Measurements from ENCODE around the gene SLC17A9. TPM values are rescaled to one million over a fixed set of nuclear protein-coding genes. Genes with fewer than 3 reads are reported as not detected.

The SLC17A9 gene
- total and polyA plus RNA-seq, 2 of the 8 experiments (the other 6 are each of a cell fraction or from before 2014, with no cell fraction given), result 23.5 to 35.2 TPM

DNA sequence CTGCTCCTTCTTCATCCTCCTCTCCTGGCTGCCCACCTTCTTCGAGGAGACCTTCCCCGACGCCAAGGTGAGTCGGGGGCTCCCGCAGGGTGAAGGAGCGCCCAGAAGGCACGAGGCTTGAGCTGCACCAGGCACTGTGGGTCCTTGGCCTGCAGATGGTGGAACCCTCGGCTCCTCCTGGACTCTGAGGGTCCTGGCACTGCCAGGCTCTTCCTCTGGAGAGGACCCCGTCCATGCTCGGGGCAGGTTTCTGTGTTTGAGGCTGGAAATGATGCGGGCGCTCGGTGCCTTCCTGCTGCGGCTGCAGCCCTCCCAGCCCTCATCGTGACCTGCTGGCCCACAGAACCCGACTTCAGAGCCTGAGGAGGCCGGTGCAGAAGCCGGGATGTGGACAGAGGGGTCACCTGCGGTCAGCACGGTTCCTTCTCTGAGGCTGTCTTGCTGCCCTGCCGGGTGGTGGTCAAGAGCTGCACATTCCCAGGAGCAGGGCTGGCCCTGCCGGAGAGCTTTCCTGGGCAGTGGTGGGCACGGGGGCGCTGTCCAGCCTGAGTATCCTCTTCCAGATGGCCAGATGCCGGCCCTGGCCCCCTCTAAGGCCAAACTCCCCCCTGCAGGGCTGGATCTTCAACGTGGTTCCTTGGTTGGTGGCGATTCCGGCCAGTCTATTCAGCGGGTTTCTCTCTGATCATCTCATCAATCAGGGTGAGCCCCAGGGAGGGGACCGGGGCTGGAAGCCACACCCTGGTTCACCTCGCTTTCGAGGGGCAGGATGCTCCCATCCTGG is 11.3 kb downstream of the SLC17A9 start (continued):
- TF ChIP-seq, protein P1, sequence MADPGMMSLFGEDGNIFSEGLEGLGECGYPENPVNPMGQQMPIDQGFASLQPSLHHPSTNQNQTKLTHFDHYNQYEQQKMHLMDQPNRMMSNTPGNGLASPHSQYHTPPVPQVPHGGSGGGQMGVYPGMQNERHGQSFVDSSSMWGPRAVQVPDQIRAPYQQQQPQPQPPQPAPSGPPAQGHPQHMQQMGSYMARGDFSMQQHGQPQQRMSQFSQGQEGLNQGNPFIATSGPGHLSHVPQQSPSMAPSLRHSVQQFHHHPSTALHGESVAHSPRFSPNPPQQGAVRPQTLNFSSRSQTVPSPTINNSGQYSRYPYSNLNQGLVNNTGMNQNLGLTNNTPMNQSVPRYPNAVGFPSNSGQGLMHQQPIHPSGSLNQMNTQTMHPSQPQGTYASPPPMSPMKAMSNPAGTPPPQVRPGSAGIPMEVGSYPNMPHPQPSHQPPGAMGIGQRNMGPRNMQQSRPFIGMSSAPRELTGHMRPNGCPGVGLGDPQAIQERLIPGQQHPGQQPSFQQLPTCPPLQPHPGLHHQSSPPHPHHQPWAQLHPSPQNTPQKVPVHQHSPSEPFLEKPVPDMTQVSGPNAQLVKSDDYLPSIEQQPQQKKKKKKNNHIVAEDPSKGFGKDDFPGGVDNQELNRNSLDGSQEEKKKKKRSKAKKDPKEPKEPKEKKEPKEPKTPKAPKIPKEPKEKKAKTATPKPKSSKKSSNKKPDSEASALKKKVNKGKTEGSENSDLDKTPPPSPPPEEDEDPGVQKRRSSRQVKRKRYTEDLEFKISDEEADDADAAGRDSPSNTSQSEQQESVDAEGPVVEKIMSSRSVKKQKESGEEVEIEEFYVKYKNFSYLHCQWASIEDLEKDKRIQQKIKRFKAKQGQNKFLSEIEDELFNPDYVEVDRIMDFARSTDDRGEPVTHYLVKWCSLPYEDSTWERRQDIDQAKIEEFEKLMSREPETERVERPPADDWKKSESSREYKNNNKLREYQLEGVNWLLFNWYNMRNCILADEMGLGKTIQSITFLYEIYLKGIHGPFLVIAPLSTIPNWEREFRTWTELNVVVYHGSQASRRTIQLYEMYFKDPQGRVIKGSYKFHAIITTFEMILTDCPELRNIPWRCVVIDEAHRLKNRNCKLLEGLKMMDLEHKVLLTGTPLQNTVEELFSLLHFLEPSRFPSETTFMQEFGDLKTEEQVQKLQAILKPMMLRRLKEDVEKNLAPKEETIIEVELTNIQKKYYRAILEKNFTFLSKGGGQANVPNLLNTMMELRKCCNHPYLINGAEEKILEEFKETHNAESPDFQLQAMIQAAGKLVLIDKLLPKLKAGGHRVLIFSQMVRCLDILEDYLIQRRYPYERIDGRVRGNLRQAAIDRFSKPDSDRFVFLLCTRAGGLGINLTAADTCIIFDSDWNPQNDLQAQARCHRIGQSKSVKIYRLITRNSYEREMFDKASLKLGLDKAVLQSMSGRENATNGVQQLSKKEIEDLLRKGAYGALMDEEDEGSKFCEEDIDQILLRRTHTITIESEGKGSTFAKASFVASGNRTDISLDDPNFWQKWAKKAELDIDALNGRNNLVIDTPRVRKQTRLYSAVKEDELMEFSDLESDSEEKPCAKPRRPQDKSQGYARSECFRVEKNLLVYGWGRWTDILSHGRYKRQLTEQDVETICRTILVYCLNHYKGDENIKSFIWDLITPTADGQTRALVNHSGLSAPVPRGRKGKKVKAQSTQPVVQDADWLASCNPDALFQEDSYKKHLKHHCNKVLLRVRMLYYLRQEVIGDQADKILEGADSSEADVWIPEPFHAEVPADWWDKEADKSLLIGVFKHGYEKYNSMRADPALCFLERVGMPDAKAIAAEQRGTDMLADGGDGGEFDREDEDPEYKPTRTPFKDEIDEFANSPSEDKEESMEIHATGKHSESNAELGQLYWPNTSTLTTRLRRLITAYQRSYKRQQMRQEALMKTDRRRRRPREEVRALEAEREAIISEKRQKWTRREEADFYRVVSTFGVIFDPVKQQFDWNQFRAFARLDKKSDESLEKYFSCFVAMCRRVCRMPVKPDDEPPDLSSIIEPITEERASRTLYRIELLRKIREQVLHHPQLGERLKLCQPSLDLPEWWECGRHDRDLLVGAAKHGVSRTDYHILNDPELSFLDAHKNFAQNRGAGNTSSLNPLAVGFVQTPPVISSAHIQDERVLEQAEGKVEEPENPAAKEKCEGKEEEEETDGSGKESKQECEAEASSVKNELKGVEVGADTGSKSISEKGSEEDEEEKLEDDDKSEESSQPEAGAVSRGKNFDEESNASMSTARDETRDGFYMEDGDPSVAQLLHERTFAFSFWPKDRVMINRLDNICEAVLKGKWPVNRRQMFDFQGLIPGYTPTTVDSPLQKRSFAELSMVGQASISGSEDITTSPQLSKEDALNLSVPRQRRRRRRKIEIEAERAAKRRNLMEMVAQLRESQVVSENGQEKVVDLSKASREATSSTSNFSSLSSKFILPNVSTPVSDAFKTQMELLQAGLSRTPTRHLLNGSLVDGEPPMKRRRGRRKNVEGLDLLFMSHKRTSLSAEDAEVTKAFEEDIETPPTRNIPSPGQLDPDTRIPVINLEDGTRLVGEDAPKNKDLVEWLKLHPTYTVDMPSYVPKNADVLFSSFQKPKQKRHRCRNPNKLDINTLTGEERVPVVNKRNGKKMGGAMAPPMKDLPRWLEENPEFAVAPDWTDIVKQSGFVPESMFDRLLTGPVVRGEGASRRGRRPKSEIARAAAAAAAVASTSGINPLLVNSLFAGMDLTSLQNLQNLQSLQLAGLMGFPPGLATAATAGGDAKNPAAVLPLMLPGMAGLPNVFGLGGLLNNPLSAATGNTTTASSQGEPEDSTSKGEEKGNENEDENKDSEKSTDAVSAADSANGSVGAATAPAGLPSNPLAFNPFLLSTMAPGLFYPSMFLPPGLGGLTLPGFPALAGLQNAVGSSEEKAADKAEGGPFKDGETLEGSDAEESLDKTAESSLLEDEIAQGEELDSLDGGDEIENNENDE (IDR thresholded peaks at IDR 0.05; ENCODE audit: insufficient replicate concordance, low read length), result no peak
- TF ChIP-seq KDM5A (IDR thresholded peaks at IDR 0.05; ENCODE audit: low read length) (no peak), BACH1 (IDR thresholded peaks at IDR 0.05; ENCODE audit: low read length) (no peak), POU5F1 (IDR thresholded peaks at IDR 0.05; ENCODE audit: low read depth, low read length) (no peak), CHD2 (IDR thresholded peaks at IDR 0.05; ENCODE audit: low read length) (no peak), BCL11A (IDR thresholded peaks at IDR 0.05; ENCODE audit: low read depth in 2 of 2, low read length in 2 of 2) (no peak), SRF (IDR thresholded peaks at IDR 0.05; ENCODE audit: low read depth, low read length) (no peak)

Data from H1 (cell line).